ENCODE results near the gene TRIM17.
"Not testable (repeated sequence)": the region's sequence is repeated elsewhere in the genome, so short reads cannot be mapped to it uniquely, and the experiment has no call there.

TRIM17 gene

DNA sequence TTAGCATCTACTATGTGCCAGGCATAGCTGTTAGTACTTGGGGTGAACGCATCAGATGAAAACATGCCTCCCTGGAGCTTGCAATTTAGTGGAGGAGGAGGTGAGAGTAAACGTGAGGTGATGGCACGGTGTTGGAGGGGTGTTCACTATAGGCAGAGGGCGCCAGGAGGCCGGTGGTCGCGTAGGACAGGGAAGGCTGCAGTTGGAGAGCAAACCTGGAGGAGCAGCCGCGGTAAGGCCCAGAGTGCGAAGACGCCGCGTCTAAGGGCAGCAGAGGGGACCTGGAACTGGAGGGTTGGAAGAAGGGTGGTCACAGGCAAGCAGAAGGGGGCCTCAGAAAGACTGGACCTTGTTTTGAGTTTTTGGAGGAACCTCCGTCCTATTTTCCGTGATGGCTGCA lies 30.2 kb upstream of the TRIM17 start:
- DNase-seq (ENCODE audit: low spot score): no peak

DNA sequence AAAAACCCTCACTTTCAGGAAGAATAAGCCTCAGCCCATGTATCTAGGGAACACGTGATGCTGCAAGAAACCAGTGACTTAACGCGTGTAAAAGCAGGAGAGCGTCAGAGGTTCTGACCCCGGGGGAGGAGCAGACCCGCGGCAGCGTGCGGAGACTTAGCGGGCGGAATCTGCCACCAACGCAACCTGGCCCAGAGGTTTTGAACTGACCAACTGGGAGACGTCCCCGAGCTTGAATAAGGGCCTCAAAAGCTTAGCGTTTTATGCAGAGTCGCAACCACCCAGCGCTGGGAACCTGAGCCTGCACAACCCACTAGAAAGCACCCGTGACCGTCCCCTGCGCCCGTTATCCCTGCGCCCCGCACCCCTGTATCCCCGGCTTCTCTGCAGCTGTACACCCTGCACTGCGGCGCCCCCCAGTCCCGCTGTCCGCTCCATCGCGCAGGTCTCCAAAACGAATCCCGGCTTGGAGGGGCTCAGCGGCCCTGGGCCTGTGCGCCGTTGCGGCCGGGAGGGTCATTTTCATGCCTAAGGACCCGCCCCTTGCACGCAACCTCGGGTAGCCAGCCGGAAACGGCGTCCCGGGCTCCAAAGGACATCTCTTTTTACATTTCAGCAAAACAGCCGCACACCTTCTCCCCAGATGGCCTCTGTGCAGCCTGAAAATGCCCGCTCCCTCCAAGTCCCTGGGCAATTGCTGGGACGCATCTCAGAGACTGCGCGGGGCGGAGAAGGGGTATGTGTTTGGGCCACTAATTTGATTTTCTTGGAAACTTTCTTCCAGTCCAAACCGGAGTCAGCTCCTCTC lies 29.4 kb upstream of the TRIM17 start:
- peak; percentile 81 for DNase-seq (ENCODE audit: low spot score)

DNA sequence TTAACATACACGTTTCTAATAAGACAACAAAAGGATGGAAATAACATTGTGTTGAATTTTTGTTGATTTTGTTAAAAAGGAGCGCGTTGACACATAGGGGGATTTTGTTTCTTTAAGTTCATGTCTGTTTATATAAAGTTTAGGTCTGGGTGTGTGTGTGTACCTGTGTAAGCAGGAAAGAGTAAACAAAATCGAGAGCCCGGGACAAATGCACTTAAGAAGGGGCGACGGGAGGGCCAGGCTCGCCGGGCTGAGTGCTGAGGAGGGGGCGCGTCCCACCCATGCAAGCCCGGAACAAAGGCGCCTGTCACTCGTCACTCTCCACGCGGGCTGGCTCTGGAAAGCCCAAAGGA lies 28.8 kb upstream of the TRIM17 start:
- DNase-seq (ENCODE audit: low spot score): peak; percentile 30

DNA sequence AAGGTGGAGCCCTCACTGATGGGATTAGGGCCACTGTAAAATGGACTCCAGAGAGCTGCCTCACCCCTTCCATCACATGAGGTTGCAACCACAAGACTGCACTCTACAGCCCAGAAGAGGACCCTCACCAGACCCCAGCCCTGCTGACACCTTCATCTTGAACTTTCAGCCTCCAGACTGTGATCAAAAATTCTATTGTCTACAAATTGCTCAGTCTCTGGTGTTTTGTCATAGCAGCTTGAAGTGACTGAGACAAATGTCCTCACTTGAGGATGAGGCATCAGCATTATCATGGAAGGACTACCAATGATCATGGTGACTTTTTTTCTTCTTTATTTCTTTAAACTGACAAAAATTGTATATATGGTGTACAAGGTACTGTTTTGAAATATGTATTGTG lies 26.7 kb upstream of the TRIM17 start:
- DNase-seq (ENCODE audit: low spot score): no peak

DNA sequence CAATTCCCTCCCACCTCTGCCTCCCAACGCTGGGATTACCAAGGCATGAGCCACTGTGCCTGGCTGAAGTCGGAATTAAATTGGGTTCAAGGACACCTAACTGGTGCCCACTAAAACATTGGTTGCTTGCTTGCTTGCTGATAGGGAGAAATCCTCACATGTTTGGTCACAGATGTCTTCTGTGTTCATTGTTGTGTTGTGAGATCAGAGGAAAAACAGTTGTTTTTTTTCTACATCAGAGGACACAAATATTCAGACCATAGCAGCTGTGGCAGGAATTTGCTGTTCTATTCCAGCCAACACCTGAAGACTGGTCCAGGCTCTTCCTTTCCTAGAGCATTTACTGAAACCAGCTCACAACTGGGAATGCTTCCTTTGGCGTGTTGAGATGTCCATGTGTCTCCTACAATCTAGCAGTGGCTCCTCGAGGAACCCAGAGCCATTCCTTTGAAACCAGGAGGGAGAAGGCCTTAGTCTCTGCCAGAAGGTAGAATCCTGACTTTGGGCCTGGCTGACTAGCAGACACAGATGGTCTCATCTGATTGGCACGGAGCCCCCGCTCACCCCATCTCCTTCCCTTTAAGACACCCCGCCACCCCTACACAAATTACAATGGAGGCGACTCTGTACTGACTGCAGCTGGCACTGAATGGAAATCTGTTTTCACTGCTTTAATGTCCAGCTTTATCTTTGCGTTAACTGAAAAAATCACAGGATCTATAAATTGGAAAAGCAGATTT lies 24.3 kb upstream of the TRIM17 start:
- DNase-seq (ENCODE audit: low spot score): peak; percentile 77

DNA sequence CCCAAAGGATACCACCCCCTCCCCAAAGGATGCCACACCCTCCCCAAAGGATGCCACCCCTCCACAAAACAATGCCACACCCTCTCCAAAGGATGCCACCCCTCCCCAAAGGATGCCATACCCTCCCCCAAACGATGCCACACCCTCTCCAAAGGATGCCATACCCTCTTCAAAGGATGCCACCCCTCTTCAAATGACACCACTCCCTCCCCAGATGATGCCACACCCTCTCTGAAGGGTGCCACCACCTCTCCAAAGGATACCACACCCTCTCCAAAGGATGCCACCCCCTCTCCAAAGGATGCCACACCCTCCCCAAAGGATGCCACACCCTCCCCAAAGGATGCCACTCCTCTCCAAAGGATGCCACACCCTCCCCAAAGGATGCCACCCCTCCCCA lies 21.6 kb upstream of the TRIM17 start:
- DNase-seq (ENCODE audit: low spot score): no peak

DNA sequence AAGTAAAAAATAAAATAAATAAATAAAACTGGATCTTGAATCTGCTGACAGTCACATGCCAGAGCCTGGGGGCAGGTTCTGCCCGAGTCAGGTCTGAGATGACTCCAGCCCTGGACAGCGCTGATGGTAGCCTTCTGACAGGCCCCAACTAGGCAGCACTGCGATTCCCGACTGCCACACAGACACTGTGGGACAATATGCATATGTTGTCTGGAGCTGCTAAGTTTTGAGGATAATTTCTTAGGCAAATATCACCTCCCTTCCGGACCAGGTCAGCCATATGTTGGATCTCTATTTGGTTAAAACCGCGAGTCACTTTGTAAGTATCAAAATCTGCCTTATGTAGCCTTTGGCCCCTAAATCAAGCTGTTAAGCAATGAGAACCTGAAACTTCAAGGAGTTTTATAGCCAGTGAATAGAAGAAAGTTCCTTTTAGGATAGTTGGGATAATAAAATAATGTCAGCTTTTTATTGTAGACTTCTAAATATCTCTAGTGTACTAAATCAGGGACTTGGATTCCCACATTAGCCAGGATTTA lies 20.8 kb upstream of the TRIM17 start:
- no peak for DNase-seq (ENCODE audit: low spot score)

DNA sequence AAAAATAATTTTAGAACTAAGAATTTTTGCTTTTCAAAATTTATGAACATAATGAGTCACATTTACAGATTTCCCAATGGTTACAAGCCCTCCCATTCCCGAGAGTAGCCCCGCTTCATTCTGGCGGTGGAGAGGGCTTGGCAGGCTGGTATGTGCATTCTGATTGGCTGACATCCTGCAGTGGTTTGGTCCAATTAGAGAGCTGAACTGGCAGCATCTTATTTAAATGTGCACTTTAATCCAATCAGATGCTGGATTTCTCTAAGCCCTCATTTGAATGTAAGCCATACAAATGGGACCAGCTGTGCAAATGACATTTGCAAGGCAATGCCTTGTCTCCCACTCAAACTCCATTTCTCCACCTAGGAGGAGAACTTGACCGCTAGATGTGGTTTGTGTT lies 18.0 kb upstream of the TRIM17 start:
- no peak for DNase-seq (ENCODE audit: low spot score)

DNA sequence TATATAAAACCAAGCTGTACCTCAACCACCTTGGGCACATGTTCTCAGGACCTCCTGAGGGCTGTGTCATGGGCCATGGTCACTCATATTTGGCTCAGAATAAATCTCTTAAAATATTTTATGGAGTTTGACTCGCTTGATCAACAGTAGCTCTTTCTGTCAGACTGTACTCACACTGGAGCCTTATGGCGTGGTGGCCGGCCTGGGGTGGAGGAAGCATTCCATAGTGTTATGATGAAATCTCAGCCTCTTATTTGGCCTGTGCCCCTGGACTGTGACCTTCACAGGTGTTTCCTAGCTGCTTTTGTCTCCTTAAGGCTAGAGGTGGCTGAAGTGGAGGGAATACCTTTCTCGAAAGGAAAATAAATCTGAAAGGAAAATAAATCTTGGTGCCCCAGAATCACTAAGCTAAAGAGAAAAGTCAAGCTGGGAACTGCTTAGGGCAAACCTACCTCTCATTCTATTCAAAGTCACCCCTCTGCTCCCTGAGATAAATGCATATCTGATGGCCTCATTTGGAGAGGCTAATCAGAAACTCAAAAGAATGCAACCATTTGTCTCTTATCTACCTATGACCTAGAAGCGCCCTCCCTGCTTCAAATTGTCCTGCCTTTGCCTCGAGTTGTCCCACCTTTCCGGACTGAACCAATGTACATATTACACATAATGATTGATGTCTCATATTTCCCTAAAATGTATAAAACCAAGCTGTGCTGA lies 16.8 kb upstream of the TRIM17 start:
- not testable (repeated sequence) for DNase-seq (ENCODE audit: low spot score)

DNA sequence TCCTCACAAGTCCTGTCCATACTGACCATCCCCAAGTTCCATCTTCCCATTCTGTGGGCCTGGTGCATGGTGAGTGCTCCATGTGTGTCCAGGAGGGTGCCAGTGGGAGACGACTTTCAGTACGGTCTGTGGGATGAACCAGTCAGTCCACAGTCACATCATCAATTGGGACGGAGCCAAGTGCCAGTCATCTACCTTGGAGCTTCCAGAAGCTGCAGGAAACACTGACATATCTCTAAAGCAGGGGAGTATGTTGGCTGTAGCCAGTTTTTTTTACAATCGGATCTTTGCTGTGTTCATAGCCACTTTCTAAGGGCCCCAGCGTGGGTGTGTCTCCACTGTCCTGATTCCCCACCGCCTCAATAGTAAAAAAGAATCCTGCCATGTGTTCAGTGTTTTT lies 13.6 kb upstream of the TRIM17 start:
- no peak for DNase-seq (ENCODE audit: low spot score)

DNA sequence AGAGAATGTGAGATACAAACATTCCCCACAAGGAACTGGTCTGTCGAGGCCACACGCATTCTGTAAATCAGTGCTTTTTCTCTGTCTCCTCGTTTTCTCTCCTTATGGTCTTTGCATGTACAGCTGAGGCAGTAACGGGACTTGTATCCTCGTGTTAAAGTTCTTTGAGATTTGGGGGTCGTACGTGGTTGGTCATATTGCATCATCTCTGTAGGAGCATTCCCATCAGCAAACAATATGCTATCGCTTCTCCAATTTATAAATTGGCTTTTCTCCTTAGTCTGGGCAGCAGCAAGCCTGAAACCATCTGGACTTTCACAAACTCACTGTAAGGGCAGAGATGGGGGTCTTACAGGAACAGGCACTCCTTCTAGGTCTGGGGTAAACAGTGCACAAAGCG lies 13.0 kb upstream of the TRIM17 start:
- no peak for DNase-seq (ENCODE audit: low spot score)

DNA sequence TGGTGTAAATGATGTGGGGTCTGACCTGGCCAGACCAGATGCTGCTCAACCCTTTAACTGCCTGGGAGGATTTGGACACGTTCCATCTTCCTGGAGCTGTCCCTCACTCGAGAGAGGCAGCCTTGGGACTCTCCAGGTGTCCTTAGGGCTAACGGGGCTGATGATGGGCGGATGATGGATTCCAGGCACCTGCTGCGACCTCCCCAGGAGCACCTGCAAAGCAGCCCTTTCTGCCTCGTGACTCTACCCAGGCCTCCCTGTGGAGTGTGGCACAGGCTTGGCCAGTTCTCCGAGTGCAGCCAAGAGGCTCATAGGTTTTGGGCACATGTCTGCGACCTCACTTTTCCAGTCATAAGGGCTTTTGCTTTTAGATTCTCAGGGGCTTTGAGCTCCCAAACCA lies 12.3 kb upstream of the TRIM17 start:
- DNase-seq (ENCODE audit: low spot score): no peak

DNA sequence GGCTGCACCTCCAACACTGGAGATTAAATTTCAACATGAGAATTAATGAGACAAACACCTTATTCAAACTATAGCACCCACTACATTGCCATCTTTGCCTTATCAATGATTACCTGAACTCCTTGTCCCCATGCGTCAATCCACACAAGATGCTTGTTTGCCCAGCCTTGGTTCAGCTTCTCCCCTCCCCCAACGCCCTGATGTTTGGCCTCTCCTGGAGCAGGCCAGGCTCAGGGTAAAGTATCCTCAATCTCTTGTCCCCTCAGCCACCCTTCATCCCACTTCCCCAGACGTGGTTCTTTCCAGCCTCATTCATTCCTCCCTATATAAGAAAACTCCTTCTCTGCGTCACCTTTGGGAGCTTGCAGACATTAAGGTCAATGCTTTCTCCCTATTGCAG lies 11.8 kb upstream of the TRIM17 start:
- DNase-seq (ENCODE audit: low spot score): no peak

DNA sequence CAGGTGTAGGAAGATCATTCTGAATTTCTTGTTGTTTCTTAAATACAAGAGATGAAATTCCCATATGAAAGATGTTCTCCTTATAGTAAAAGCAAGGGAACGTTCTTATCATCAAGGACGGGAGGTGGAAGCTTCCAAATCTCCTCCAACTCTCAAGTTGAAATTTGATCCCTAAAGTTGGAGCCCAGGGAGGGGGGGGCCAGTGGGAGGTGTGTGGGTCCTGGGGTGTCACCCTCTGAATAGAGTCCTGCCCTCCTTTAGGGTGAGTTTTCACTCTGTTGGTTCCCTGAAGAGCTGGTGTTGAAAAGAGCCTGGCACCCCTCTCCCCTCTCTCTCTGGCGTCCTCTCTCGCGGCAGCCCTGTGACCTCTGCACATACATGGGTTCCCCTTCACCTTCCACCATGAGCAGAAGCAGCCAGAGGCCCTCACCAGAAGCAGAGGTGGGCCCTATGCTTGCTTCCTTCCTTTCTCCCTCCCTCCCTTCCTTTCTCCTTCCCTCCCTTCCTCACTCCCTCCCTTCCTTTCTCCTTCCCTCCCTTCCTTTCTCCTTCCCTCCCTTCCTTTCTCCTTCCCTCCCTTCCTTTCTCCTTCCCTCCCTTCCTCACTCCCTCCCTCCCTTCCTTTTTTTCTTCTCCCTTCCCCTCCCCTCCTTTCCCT lies 10.0 kb upstream of the TRIM17 start:
- DNase-seq (ENCODE audit: low spot score): no peak

DNA sequence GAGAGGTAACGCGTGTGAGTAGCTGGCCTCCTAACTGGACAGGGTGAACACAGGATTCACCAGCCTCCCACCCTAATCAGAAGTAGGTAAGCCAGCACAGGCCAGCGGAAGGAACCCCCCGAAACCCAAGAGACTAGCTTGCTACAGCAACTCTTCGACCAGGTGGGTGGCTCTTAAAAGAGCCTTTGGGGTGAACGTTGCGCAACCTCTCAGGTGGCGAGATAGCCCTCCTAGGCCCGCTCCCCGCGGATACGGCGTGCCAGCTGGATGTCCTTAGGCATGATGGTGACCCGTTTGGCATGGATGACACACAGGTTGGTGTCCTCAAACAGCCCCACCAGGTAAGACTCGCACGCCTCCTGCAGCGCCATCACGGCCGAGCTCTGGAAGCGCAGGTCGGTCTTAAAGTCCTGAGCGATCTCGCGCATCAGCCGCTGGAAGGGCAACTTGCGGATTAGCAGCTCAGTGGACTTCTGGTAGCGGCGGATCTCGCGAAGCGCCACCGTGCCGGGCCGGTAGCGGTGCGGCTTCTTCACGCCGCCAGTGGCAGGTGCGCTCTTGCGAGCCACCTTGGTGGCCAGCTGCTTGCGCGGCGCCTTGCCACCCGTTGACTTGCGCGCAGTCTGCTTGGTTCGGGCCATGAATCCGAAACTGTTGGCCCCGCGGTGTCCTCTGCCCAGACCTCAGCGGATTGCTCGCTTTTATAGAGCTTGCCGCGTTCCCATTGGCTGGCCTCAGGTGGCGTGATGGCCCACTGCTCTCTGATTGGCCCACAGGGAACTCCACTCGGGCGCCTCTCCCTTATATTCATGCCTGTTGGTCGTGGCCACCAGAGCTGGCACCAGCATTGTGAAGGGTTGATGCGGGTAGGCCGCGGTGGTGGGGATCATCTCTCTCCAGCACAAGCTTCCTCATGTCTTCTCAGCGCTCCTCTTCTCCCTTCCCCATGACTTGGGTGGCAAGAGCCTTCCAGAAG lies 8.3 kb upstream of the TRIM17 start:
- no peak for DNase-seq (ENCODE audit: low spot score)

DNA sequence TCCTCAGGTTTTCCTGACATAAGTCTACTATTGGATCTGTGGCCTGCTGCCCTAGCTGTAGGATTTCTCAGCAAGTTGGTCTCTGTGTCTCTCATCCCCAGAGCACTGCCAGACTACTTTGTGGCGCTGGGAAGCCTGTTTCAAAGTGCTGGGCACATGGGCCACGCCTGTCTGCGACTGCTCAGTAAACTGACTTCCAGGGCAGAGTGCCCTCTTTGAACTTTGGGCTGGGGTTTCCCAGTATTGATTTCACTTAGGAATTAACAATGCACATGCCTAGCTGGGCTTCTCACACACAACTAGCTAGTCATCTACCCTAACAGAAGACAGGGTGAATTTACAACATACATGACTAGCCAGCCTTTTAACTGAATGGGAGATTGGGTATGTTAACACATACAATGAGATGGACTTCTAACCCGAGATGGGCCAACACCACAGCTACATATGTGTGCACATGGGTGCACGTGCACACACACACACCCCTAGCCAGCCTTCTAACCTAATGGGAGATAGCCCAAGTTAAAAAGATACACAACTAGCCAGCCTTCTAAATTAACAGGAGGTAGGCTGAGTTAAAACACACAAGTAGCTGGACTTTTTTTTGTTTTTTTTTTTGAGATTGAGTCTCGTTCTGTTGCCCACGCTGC lies 6.9 kb upstream of the TRIM17 start:
- DNase-seq (ENCODE audit: low spot score): no peak

DNA sequence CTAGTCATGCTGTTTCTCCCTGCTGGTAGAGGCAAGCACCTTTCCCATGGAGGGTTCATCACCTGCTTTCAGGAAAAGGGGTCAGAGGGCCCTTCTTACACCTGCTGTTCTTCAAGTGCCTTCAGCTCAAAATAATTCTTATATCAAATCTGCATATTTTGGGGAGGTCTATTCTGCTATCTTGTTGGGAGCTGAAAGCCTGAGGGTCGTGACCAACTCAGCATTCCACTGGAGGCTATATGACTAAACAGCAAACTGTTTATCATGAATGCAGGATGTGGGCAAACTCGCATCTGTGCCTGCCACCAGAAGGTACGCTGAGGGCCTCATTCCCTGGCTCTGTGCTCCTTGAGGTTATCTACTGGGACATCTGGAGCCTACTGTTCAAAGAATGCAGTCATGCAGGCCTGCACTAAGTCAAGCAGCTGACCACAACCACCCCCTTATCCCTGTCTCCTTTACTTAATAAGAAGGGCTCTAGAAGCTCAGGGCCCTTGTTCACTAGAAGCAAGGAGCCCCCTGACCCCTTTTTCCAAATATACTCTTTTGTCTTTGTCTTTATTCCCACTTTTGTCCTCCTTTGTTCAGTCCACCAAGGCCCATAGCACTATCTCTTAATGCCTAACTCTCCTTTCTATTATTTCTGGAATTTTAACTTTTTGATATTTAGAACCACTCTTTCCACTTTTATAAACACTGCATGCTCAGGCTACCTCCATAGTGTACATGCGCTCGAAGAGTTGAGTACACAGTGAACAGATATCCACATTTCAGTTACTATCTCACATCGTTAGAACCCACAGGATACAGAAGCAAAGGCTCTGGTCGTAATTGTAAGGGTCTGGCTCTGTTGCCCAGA lies 4.5 kb upstream of the TRIM17 start:
- no peak for DNase-seq (ENCODE audit: low spot score)

DNA sequence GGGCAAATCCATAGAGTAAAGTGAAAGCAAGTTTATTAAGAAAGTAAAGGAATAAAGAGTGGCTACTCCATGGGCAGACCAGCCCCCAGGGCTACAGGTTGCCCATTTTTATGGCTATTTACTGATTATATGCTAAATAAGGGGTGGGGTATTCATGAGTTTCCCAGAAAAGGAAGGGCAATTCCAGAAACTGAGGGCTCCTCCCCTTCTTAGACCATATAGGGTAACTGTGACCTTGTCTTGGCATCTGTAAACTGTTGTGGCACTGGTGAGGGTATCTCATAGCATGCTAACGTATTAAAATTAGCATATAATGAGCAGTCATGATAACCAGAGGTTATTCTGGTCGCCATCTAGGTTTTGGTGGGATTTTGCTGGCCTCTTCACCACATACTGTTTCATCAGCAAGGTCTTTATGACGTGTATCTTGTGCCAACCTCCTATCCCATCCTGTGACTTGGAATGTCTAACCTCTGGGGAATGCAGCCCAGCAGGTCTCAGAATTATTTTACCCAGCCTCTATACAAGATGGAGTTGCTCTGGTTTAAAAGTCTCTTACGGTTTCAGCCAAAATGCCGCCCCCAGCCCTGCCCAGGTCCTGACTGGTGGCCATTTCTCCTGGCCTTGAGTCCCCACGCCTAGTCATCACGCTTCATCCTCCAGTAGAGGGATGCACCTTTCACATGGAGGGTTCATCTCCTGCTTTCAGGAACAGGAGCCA lies 982 bp upstream of the TRIM17 start:
- no peak for DNase-seq (ENCODE audit: low spot score)

DNA sequence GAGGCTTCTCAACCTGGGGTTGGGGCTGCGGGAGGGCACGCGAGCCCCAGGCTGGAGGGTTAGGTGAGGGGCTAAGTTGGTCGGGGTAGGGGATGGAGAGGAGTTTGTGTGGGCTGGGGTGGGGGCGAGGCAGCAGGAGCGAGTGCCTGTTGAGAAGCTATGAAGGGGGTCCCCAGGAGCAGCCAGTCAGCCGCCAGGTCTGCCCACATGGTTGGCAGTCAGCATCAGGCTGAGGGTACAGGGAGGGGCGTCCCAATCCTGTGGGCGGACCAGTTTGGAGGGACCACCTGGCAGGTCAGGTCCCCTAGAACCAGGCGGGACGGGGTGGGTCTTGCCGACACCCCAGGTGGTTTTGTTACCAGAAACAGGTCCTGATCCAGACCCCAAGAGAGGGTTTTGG lies 400 bp upstream of the TRIM17 start:
- DNase-seq (ENCODE audit: low spot score): no peak
